IPS DF 4.7 (cell line): ENCODE measurements around the gene PCNX1.
"Not testable (repeated sequence)": the region's sequence is repeated elsewhere in the genome, so short reads cannot be mapped to it uniquely, and the experiment has no call there.

Source experiments
- DNase-seq: peaks from one replicate; pipeline ENCODE4 v3.0.0-alpha.2; 2013; ENCODE audit warnings: low spot score; ENCODE audit errors: extremely low read depth

PCNX1 gene

DNA sequence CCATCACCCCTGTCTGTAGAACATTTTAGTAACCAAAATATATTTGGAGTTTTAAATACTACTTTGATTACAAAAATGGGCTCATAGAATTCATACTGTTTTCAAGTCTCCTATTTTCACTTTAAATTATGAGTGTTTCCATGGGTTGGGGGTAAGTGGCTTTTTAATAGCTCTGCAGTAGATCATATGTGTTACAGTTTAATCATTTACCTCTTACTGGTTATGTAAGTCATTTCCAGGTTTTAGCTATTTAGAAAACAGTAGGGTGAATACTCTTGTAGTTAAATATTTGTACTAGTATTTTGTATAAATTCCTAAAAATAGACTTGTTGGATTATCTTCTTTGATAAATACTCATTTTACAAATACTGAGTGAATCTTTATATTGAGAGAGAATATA is 8.2 kb downstream of the PCNX1 start:
- no peak for DNase-seq

DNA sequence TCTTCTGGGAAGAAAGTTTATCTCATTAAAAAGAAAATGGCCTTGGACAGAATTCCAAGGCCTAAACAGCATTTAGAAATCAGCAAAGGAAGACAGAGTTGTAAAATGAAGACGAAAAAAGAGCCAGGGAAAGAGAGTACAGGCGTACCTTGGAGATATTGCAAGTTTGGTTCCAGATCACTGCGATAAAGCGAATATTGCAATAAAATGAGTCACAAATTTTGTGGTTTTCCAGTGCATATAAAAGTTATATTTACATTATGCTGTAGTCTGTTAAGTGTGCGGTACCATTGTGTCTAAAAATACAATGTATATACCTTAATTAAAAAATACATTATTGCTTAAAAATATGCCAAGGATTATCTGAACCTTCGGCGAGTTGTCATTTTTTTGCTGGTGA is 9.0 kb downstream of the PCNX1 start:
- DNase-seq, result no peak

DNA sequence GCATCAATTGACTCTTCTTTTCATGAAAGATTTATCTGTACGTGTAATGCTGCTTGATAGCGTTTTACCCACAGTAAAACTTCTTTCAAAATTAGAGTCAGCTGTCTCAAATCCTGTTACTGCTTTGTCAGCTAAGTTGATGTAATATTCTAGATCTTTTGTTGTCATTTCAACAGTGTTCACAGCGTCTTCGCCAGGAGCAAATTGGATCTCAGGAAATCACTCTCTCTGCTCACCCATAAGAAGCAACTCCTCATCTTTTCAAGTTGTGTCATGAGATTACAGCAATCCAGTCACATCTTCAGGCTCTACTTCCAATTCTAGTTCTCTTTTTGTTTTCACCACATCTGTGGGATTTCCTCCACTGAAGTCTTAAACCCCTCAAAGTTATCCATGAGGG is 9.5 kb downstream of the PCNX1 start:
- DNase-seq, result no peak

DNA sequence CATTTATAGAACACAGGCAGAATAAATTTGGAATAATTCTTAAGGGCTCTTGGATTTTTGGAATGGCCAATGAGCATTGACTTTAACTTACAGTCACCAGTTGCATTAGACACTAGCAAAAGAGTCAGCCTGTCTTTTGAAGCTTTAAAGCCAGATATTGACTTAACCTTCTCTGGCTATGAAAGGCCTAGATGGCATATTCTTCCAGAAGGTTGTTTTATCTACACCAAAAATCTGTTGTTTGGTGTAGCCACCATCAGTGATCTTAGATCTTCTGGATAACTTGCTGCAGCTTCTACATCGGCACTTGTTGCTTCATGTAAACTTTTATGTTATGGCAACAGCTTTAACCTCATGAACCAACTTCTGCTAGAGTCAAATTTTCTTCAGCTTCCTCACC is 10.4 kb downstream of the PCNX1 start:
- DNase-seq, result no peak

DNA sequence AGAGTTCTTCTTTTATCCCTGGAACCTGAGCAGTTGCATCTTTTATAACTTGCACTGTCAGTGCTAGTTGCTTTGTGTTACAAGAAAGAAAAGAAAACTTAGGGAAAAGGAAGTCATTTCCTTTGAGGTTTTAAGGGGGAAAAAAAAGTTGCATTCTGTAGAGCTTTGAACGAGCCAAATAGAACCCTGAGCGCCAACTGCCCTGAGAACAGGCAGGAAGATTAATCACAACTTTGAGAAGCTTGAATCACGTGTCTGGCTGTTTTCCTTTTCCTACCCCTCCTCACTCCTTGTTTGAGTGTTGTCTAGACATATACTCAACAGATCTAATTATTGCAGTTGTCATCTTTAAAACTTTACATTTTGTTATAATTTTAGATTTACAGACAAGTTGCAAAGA is 12.5 kb downstream of the PCNX1 start:
- no peak for DNase-seq

DNA sequence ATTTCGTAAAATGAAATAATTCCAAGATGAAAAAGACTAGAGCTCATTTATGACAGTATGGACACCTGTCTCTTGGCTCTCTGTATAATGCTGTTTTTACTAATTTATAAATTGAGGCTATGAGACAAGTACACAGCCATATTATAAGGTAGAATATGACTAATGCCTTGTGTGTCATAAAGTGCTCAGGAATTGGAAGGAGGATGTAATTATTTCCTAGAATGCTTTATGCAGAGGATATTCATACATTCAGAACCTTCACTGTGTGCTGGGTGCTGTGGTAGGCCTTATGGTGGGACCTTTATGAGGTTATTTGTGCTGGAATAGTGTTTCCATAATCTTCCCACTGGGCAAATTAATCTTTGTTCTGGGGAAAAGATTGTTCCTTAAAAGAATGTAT is 13.3 kb downstream of the PCNX1 start:
- no peak for DNase-seq

DNA sequence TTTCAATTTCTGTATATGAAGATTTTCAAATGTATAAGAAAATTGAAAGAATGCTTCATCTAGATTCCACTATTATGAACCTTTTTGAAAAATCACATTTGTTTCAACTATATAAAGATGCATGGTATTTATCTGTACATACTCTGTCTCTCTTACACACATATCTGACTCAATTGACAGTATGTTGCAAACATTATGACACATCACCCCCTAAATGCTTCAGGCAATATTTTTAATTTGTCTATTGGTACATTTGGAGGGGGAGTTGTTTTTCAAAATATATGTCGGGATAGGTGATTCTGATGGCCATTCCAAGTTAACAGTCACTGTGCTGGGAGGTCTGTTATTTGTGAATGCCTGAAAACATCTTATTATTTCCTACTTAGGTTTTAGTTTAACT is 14.4 kb downstream of the PCNX1 start:
- no peak for DNase-seq

DNA sequence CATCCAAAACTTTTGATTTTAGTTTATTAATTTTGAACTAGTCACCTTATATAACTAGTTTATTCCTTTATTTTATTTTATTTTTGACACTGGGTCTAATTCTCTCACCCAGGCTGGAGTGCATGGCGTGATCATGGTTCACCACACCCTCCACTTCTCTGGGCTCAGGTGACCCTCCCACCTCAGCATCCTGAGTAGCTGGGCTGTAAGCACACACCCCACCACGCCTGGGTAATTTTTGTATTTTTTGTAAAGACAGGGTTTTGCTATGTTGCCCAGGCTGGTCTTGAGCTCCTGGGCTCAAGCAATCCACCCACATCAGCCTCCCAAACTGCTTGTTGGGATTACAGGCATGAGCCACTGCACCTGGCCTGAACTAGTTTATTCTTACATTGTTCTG is 17.3 kb downstream of the PCNX1 start:
- no peak for DNase-seq

DNA sequence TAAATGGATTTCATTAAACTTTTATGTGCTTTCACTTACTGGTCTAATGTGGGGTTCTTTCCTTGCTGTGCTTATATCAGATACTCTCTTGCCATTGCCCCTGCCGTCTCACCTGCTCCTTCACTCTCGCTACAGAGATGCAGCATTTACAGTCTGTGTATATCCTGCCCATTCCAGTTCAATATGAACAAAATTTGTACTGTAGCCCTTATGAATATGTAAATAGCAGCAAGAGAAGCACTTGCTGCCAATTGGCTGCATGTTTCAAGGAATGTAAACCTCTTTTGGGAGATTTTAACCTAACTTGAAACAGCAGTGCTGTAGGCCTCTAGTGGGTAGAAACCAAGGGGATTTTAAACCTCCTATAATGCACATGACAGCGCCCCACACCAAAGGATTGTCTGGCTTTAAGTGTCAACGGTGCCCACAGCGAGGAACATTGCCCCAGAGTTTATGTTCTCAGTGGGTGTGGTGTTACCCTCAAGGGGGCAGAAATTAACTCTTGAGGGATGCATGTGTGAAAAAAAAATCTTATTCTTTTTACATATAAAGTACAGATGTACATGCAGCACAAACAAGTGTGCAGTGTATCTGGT is 19.1 kb downstream of the PCNX1 start:
- no peak for DNase-seq

DNA sequence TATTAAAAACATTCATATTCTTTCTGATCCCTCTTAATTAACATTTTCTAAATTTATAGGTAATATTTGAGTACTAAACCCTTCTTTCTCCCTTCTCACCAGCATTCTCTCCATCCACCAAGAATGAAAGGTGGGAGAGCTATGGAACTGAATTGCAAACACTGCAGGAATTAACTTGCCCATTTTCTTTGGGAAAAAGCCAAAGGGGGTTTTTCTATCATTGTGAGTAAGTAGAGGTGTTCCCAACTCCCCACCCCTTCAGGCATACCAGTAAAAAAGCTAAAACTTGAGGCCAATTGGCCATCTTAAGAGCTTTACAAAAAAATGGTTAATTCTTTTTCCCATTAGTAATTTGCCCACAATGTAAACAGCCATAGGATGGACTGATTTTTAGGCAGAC is 23.7 kb downstream of the PCNX1 start:
- DNase-seq, result no peak

DNA sequence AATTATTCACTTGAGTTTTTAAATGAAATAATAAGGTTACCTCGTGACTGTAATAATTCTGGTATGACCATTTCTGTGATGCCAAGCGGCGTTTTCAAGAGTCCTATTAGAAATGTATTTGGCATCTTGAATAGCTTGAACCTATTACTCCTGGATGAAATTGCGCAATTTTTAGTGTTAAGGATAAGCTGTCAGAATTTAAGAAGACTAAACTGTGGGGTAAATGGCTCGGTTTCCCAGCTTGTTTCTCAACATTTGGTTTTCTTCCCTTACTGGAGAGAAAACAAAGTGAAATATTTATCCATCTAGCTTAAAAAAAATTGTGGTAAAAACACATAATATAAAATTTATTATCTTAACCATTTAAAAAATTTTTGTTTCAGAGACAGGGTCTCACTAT is 26.8 kb downstream of the PCNX1 start:
- DNase-seq, result no peak

DNA sequence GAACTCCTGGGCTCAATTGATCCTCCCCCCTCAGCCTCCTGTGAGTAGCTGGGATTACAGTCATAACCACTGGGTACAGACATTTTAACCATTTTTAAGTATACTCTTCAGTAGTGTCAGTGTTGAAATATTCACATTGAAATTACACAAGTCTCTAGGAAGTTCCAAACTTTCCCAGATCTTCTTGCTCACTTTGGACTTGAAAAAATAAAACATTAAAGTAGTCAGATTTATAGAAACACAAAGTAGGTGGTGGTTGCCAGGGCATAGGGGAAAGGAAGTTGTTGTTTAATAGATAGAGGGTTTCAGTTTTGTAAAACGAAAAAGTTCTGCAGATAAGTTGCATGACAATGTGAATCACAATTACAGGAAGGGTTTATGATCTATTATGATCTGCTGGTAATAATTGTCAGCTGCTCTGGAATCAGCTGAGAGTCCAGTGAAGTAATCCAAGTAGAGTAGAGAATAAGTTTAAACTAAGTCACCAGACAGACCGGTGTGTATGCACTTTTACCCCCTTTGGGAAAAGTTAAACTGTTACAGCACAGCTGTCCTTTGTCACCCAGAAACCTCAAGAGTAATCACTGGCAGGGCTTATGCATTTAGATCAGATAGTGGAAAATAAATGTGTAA is 27.4 kb downstream of the PCNX1 start:
- DNase-seq, result no peak

DNA sequence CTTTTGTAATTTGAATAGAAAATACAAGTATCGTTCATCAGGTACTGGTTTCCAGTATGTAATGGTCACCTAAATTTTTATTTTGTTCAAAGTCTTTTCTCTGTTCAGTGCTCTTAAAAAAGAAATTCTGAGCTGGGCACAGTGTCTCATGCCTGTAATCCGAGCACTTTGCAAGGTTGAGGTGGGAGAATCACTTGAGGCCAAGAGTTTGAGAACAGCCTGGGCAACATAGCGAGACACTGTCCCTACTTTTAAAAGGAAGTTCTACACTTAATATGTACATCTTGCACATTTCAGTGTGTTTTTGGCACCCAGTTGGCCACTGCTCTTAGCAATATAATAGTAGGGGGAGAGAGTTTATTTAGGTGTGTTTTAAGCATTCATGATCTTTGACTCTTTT is 27.9 kb downstream of the PCNX1 start:
- DNase-seq, result no peak

DNA sequence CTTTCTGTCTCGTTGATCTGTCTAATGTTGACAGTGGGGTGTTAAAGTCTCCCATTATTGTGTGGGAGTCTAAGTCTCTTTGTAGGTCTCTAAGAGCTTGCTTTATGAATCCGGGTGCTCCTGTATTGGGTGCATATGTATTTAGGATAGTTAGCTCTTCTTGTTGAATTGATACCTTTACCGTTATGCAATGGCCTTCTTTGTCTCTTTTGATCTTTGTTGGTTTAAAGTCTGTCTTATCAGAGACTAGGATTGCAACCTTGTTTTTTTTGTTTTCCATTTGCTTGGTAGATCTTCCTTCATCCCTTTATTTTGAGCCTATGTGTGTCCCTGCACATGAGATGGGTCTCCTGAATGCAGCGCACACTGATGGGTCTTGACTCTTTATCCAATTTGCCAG is 32.4 kb downstream of the PCNX1 start:
- DNase-seq, result not testable (repeated sequence)

DNA sequence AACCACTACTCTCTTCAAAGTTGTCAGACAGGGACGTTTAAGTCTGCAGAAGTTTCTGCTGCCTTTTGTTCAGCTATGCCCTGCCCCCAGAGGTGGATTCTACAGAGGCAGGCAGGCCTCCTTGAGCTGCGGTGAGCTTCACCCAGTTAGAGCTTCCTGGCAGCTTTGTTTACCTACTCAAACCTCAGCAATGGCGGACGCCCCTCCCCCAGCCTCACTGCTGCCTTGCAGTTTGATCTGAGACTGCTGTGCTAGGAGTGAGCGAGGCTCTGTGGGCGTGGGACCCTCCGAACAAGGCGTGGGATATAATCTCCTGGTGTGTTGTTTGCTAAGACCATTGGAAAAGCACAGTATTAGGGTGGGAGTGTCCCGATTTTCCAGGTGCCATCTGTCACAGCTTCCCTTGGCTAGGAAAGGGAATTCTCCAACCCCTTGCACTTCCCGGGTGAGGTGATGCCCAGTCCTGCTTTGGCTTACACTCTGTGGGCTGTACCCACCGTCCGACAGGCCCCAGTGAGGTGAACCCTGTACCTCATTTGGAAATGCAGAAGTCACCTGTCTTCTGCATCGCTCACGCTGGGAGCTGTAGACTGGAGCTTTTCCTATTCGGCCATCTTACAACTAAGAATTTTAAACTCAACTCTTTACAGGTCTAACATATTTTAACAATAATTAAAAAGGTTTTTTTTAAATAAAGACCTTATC is 34.5 kb downstream of the PCNX1 start:
- DNase-seq, result not testable (repeated sequence)

DNA sequence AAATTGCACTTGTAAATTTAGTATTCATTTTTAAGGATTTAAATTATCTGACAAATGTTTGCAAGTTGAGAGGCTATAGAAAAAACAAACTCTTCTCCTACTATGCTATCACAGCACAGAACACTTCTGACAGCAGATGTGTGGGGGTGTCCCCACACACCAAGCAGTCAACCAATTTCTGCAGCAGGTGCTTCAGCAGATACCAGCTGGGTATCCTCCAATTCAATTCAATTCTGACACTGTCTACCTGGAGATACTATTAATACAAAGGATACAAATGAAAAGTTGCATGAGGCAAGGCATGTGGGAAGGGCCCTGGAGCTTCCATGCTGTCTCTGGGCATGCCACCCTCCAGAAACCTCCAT is 35.1 kb downstream of the PCNX1 start:
- no peak for DNase-seq

DNA sequence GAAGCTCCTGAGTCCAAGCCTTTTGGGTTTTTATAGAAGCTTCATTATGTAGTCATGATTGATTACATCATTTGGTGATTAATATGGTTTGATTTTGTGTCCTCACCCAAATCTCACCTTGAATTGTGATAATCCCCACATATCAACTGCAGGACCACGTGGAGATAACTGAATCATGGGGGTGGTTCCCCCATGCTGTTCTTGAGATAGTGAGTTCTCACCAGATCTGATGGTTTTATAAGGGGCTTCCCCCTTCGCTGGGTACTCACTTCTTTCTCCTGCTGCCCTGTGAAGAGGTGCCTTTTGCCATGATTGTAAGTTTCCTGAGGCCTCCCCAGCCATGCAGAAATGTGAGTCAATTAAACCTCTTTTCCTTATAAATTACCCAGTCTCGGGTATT is 35.5 kb downstream of the PCNX1 start:
- not testable (repeated sequence) for DNase-seq

DNA sequence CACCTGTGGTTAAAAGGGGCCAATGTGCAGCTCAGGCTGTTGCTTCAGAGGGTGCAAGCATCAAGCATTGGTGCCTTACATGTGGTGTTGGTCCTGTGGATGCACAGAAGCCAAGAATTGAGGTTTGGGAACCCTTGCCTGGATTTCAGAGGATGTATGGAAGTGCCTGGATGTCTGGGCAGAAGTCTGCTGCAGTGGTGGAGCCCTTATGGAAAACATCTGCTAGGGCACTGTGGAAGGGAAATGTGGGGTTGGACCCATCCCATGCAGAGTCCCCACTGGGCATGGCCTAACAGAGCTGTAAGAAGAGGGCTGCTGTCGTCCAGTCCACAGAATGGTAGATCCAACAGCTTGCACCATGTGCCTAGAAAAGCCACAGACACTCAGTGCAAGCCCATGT is 36.6 kb downstream of the PCNX1 start:
- no peak for DNase-seq

DNA sequence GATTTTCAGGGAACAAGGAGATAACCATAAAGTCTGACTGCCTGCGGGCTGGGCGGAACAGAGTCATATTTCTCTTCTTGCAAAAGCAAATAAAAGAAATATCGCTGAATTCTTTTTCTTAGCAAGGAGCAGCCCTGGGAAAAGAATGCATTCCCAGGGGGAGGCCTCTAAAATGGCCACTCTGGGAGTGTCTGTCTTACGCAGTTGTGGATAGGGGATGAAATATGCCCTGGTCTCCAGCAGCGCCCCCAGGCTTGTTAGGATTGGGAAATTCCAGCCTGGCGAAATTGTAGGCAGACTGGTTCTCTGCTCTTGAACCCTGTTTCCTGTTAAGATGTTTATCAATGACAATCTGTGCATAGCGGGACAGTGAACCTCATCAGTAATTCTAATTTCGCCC is 40.5 kb downstream of the PCNX1 start:
- no peak for DNase-seq

DNA sequence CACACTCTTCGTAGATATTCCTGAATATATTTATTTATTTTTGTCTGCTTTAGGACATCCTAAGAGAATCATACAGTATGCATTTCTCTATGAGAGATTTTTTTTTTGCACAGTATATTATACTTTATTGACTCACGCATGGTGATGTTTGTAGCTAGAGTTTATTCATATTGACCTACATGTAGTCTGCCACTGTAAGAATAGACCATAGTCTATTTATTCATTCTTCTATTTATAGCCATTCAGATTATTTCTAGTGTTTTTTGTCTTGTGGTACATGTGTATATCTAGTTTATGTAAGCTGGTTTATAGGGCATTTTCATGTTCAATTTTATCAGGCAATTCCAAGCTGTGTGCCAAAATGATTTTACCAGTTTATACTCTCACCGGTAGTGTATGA is 45.2 kb downstream of the PCNX1 start:
- DNase-seq, result no peak

DNA sequence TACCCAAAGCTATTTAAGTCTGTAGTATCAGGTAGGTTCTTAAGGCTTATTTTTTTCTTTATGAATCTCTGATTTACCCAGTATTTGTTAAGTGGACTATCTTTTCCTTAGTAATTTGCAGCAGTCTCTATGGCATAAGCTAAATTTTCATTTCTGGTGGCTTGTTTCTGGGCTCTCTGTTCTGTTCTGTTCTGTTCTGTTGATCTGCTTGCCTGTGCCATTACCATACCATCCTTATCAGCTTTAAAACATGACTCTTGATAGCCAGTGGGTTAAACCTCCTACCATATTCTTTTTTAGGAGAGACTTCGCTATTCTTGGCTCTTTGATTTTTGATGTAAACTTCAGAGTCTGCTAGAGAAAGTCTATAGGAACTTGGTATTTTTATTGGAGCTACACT is 46.8 kb downstream of the PCNX1 start:
- no peak for DNase-seq

DNA sequence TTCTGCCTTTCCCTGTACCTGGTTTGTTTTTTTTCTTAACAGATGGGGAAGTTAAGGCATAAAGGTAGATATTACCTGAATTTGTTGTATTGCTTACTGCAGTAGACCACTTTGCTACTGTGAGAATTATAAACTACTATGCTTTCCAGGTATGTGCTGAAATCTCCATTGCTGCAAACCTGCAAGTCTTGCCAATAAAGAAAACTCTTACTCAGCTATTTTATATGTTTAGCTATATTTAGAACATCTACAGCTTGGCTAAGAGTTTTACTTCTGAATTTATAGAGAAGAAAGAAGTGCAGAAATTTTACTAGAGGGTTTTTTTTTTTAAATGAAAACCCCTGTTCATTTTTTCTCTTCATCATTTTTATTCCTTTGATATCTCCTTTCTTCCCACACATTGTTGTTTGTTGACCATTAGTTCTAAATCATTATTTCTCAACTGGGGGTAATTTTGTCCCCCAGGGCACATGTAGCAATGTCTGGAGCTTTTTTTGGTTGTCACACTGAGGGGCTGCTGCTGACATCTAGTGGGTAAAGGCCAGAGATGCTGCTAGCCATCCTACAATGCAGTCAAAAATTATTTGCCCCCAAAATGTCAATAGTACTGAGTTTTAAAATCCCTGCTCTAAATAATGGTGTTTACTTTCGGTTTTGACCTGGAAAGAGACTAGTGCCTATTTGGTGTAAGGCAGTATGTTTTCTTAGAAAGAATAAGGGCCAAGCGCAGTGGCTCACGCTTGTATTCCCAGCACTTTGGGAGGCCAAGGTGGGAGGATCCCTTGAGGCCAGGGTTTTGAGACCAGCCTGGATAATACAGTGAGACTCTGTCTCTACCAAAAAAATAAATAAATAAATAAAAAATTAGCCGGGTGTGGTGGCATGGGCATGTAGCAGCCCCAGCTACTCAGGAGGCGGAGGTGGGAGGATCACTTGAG is 48.6 kb downstream of the PCNX1 start:
- DNase-seq, result no peak
